A549 (cell line): ENCODE data around the gene BACH1.

ENCODE experiments used
- ELK1 ChIP-seq: fragments of 150-350 bp; IDR thresholded peaks from 2 replicates; pipeline ENCODE4 v1.6.1; 2014; ENCODE audit warnings: low read depth, mild to moderate bottlenecking, low read length
- EP300 ChIP-seq, 2 experiments: fragments of >200 bp; sonication (Bioruptor Twin); formaldehyde crosslinking; IDR thresholded peaks; 2 replicates in 1 of 2; 3 replicates in 1 of 2; pipeline ENCODE4 v1.6.1; 2016 to 2017
- KDM1A ChIP-seq: fragments of 200-600 bp; sonication (generic); IDR thresholded peaks from 2 replicates; pipeline ENCODE4 v1.6.1; 2016; ENCODE audit warnings: low read depth, mild to moderate bottlenecking
- RFX5 ChIP-seq: fragments of 450-650 bp; IDR thresholded peaks from 2 replicates; pipeline ENCODE4 v1.7.1; 2014; ENCODE audit warnings: antibody characterized with exemption, mild to moderate bottlenecking, moderate library complexity
- RNF2 ChIP-seq: fragments of 200-600 bp; sonication (generic); IDR thresholded peaks from 2 replicates; pipeline ENCODE4 v1.6.1; 2016; ENCODE audit warnings: low read depth, mild to moderate bottlenecking, antibody characterized with exemption, moderate library complexity, borderline replicate concordance
- TFCP2L1 ChIP-seq: fragments of 250-450 bp; sonication (Bioruptor Pico); IDR thresholded peaks from 2 replicates; pipeline ENCODE4 v1.5.0; 2021; ENCODE audit warnings: mild to moderate bottlenecking
- TF ChIP-seq, protein P1 (sequence below): fragments of >200 bp; sonication (Bioruptor Twin); formaldehyde crosslinking; IDR thresholded peaks from 3 replicates; pipeline ENCODE4 v1.5.1; 2016

DNA sequence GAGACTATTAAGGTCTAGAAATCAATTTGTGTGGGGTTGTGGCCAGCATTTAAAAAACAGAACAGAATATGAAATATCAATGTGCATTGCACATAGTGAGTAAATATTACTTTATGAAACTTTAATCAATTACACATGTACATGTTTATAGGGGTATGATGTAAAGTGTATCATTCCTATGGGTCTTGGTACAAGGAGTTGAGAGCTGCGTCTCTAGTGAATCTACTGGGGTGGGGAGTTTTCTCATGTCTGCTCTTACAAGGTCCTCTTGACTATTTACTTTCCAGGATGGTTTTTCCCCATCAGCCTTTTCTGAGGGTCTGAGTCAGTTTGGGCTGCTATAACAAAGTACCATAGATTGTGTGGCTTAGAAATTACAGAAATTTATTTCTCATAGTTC lies 75.8 kb downstream of the BACH1 start:
- TF ChIP-seq, protein P1, sequence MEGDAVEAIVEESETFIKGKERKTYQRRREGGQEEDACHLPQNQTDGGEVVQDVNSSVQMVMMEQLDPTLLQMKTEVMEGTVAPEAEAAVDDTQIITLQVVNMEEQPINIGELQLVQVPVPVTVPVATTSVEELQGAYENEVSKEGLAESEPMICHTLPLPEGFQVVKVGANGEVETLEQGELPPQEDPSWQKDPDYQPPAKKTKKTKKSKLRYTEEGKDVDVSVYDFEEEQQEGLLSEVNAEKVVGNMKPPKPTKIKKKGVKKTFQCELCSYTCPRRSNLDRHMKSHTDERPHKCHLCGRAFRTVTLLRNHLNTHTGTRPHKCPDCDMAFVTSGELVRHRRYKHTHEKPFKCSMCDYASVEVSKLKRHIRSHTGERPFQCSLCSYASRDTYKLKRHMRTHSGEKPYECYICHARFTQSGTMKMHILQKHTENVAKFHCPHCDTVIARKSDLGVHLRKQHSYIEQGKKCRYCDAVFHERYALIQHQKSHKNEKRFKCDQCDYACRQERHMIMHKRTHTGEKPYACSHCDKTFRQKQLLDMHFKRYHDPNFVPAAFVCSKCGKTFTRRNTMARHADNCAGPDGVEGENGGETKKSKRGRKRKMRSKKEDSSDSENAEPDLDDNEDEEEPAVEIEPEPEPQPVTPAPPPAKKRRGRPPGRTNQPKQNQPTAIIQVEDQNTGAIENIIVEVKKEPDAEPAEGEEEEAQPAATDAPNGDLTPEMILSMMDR: no peak
- TF ChIP-seq TFCP2L1 (CRISPR knock-in tag): no peak
- TF ChIP-seq EP300 (IDR thresholded peaks at IDR 0.05): no peak
- no peak for TF ChIP-seq KDM1A
- TF ChIP-seq ELK1: no peak
- no peak for TF ChIP-seq RNF2
- no peak for TF ChIP-seq RFX5
